Kidney (tissue), 14 donors: Measurements from ENCODE around the gene TEX9. TPM values are rescaled to one million over a fixed set of nuclear protein-coding genes. Genes with fewer than 3 reads are reported as not detected.

ENCODE experiments used
- DNase-seq, 5 donors: peaks; one replicate each; pipeline ENCODE4 v3.0.0-alpha.2; 2013 to 2020
- FAIRE-seq: peaks from 2 replicates; lab custom pipeline; 2012; peaks lifted over from hg19 to GRCh38; lab: Jason Lieb, UNC
- H3K27ac ChIP-seq, 2 donors: one replicate each; pipeline ENCODE4 v1.7.0; 2013; ENCODE audit warnings: low read depth in 2 of 2, low read length in 2 of 2, inconsistent platforms in 1 of 2
- H3K27me3 ChIP-seq: one replicate; pipeline ENCODE4 v1.7.1; 2013; ENCODE audit warnings: low read length, inconsistent platforms; ENCODE audit not compliant: control insufficient read depth, insufficient read depth
- H3K36me3 ChIP-seq, 3 donors: one replicate each; pipeline versions ENCODE4 v1.7.0 to v1.7.1; 2013; ENCODE audit warnings: low read length in 3 of 3, control low read depth in 1 of 3, inconsistent platforms in 1 of 3; ENCODE audit not compliant: insufficient read depth in 3 of 3, control insufficient read depth in 2 of 3
- H3K4me1 ChIP-seq, 3 donors: one replicate each; pipeline versions ENCODE4 v1.7.0 to v1.7.1; 2013; ENCODE audit warnings: low read length in 3 of 3, inconsistent platforms in 1 of 3, low read depth in 1 of 3; ENCODE audit not compliant: control insufficient read depth in 2 of 3, insufficient read depth in 2 of 3
- H3K4me3 ChIP-seq, 3 donors: one replicate each; pipeline versions ENCODE4 v1.7.0 to v1.8.1; 2013; ENCODE audit warnings: low read length in 3 of 3, control low read depth in 1 of 3, inconsistent platforms in 1 of 3
- H3K9ac ChIP-seq, 3 donors: one replicate each; pipeline versions ENCODE4 v1.7.0 to v1.7.1; 2013; ENCODE audit warnings: low read length in 3 of 3, control low read depth in 1 of 3, inconsistent platforms in 1 of 3
- H3K9me3 ChIP-seq, 3 donors: one replicate each; pipeline versions ENCODE4 v1.7.0 to v1.7.1; 2013; ENCODE audit warnings: low read length in 3 of 3, control low read depth in 1 of 3, inconsistent platforms in 1 of 3; ENCODE audit not compliant: control insufficient read depth in 2 of 3, insufficient read depth in 1 of 3
- intact Hi-C: fragments of 100-400 bp; cut with DNase I; formaldehyde crosslinking; loops from one replicate; pipeline ENCODE4 v1.11.1; 2022
- polyA plus RNA-seq: library from polyadenylated mRNA; stranded (reverse); fragments of 350-450 nt; fragmentation: Illumina TruSeq; extraction: RNeasy Lipid Tissue Mini Kit (QIAGEN cat#74804); gene quantifications from one replicate; pipeline ENCODE4 v1.2.3, GENCODE V29; 2014; ENCODE audit warnings: low read depth, low replicate concordance; ENCODE audit not compliant: insufficient read depth
- total RNA-seq: library from RNA; stranded (reverse); fragmentation: NEBNext Ultra II Directional; extraction: Animal tissue kit (Norgen Biotek cat#: 25700); gene quantifications from one replicate; pipeline ENCODE4 v1.2.1, GENCODE V29; 2021
- TF ChIP-seq, protein P1 (sequence below): IDR thresholded peaks from 3 replicates; pipeline ENCODE4 v1.5.1; 2012; ENCODE audit warnings: mild to moderate bottlenecking, moderate library complexity, borderline replicate concordance; ENCODE audit not compliant: insufficient read depth; ENCODE audit errors: extremely low read depth
- donor health status: control.
- donor health status: control.
- donor health status: control.
- donor health status: control.
- donor health status: control.
- donor health status: DM: yes; HTN: yes; CAD: no.
- donor health status: Normal renal cell carcinoma (clear cell type).

Gene TEX9
- total and polyA plus RNA-seq, 2 donors from 2014 or later = 9.4 to 35.2 TPM

DNA sequence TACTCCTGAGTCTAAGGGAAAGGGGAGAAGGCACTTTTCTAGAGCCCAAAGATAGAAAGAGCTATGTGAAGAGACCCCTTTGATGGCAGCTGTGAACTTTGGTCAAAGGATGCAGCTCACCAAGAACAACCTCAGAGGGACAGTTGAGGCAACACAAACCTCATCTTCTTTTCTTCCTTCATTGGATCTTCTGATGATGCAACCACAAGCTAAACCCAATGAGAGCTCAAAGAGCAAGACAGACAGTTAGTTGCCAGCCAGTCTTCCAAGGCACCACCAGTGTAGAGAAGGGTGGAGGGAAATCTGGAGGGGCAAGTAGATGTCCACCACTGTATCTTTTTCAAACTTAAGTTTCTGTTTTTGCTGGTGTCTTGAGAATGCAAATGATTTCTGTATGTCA lies 110.1 kb downstream of the TEX9 start:
- intact Hi-C loops = no loop called here
- FAIRE-seq (no peak), DNase-seq (no peak)
- H3K27ac ChIP-seq = no peak overlapping the region
- no peaks in the 10 kb centered on the region for H3K9me3 ChIP-seq
- no peak overlapping the region for H3K9ac ChIP-seq
- TF ChIP-seq, protein P1, sequence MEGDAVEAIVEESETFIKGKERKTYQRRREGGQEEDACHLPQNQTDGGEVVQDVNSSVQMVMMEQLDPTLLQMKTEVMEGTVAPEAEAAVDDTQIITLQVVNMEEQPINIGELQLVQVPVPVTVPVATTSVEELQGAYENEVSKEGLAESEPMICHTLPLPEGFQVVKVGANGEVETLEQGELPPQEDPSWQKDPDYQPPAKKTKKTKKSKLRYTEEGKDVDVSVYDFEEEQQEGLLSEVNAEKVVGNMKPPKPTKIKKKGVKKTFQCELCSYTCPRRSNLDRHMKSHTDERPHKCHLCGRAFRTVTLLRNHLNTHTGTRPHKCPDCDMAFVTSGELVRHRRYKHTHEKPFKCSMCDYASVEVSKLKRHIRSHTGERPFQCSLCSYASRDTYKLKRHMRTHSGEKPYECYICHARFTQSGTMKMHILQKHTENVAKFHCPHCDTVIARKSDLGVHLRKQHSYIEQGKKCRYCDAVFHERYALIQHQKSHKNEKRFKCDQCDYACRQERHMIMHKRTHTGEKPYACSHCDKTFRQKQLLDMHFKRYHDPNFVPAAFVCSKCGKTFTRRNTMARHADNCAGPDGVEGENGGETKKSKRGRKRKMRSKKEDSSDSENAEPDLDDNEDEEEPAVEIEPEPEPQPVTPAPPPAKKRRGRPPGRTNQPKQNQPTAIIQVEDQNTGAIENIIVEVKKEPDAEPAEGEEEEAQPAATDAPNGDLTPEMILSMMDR = no peak
- no peaks in the 10 kb centered on the region for H3K4me1 ChIP-seq
- no peaks in the 10 kb centered on the region for H3K27me3 ChIP-seq
- H3K36me3 ChIP-seq = no peaks in the 10 kb centered on the region
- no peak overlapping the region for H3K4me3 ChIP-seq

Other genes starting within 250 kb of the TEX9 start
- gene RFX7, start 121.5 kb upstream of the TEX9 start, total RNA-seq = 15.2 TPM
- gene RFX7, start 121.5 kb upstream of the TEX9 start, polyA plus RNA-seq = 1.6 TPM
- 5.6 TPM for gene MNS1, start 99.7 kb downstream of the TEX9 start, total RNA-seq
- gene MNS1, start 99.7 kb downstream of the TEX9 start, polyA plus RNA-seq = 6.9 TPM